Head of caudate nucleus (tissue), 42 donors: ENCODE measurements around the gene RACGAP1.

Source experiments
- DNase-seq, 42 donors: peaks; one replicate each; pipeline versions ENCODE4 v3.0.0 to v3.0.0-alpha.2; 2020 to 2021; ENCODE audit warnings: mixed read lengths in 7 of 42
- intact Hi-C: fragments of 100-400 bp; cut with DNase I; formaldehyde crosslinking; loops from one replicate; pipeline ENCODE4 v1.15.0; 2022

Gene RACGAP1

GRCh38 chr12:49966511-49967041 lies 58.7 kb downstream of the RACGAP1 start:
- intact Hi-C loops = loop anchor here (2.0 to 10.0 kb wide), 4 partner anchors 90 to 208 kb away; partner anchors contain the start of gene ASIC1
- DNase-seq = peak in 1 of 42 donors; percentile 30

- DNase-seq = peak in 1 of 42 donors; percentile 19
- intact Hi-C loops = loop anchor here (2.0 to 10.0 kb wide), 4 partner anchors 91 to 209 kb away; partner anchors contain the start of gene ASIC1
Measured at GRCh38 chr12:49965836-49966235, 59.5 kb downstream of the RACGAP1 start.

- DNase-seq = peak in 1 of 42 donors; percentile 7
- intact Hi-C loops = loop anchor here (5.0 to 10.0 kb wide), 3 partner anchors 58 to 210 kb away; no protein-coding TSS in a partner anchor
Measured at GRCh38 chr12:49964849-49965624, 60.3 kb downstream of the RACGAP1 start.

GRCh38 chr12:49963976-49964815 lies 61.1 kb downstream of the RACGAP1 start:
- intact Hi-C loops = loop anchor here (5.0 to 10.0 kb wide), 2 partner anchors 57 to 211 kb away; no protein-coding TSS in a partner anchor
- DNase-seq = no peak

GRCh38 chr12:49962861-49963765 lies 62.2 kb downstream of the RACGAP1 start:
- peak in 30 of 42 donors; percentile 32 to 88 (median 60) for DNase-seq
- intact Hi-C loops = loop anchor here (5.0 to 10.0 kb wide), 2 partner anchors 56 to 212 kb away; no protein-coding TSS in a partner anchor

GRCh38 chr12:49961993-49962764 lies 63.1 kb downstream of the RACGAP1 start:
- intact Hi-C loops = loop anchor here (5.0 to 10.0 kb wide), 2 partner anchors 55 to 213 kb away; no protein-coding TSS in a partner anchor

GRCh38 chr12:49961111-49961922 lies 64.0 kb downstream of the RACGAP1 start, which contains the start of gene AQP5:
TSS of gene AQP5 (plus strand) at chr12:49961872. CDS start at chr12:49962018, 146 bp downstream.
- no peak for DNase-seq
- intact Hi-C loops = loop anchor here (5.0 to 10.0 kb wide), 2 partner anchors 54 to 213 kb away; no protein-coding TSS in a partner anchor

More at GRCh38 chr12:49961993-49962764, 63.1 kb downstream of the RACGAP1 start:
- DNase-seq = no peak

GRCh38 chr12:49960474-49961110 lies 64.7 kb downstream of the RACGAP1 start:
- intact Hi-C loops = loop anchor here (5.0 to 10.0 kb wide), 2 partner anchors 53 to 214 kb away; no protein-coding TSS in a partner anchor
- DNase-seq = no peak

GRCh38 chr12:49959685-49960473 lies 65.4 kb downstream of the RACGAP1 start:
- intact Hi-C loops = loop anchor here (5.0 to 10.0 kb wide), 2 partner anchors 53 to 215 kb away; no protein-coding TSS in a partner anchor
- DNase-seq = no peak

- intact Hi-C loops = no loop called here
- no peak for DNase-seq
Measured at GRCh38 chr12:49957570-49957967, 67.7 kb downstream of the RACGAP1 start.

- no peak for DNase-seq
- intact Hi-C loops = no loop called here
Measured at GRCh38 chr12:49956663-49957569, 68.4 kb downstream of the RACGAP1 start.

- DNase-seq = no peak
- intact Hi-C loops = no loop called here
Measured at GRCh38 chr12:49955899-49956662, 69.2 kb downstream of the RACGAP1 start.
